NCI-H82 treated with DMSO at 0.1 percent for 48 hours (cell line): ENCODE measurements around the gene F5.

Experiments used
- DNase-seq: peaks from one replicate; lab custom pipeline; 2025; ENCODE audit not compliant: unreplicated experiment; lab: John Stamatoyannopoulos, UW

F5 gene

GRCh38 chr1:169588785-169589485, 2.7 kb upstream of the F5 start:
- DNase-seq: no peak

GRCh38 chr1:169588112-169588511, 1.8 kb upstream of the F5 start:
- no peak for DNase-seq

GRCh38 chr1:169586067-169586394, 250 bp downstream of the F5 start:
- no peak for DNase-seq

- no peak for DNase-seq
Observed at GRCh38 chr1:169585181-169585580, 1.1 kb downstream of the F5 start.

GRCh38 chr1:169584483-169585144, 1.7 kb downstream of the F5 start:
- DNase-seq: no peak

- no peak for DNase-seq
Observed at GRCh38 chr1:169577981-169578738, 8.1 kb downstream of the F5 start.

- no peak for DNase-seq
Observed at GRCh38 chr1:169576935-169577331, 9.3 kb downstream of the F5 start.

- DNase-seq: no peak
Observed at GRCh38 chr1:169576241-169576934, 9.9 kb downstream of the F5 start.

GRCh38 chr1:169574336-169574735, 11.9 kb downstream of the F5 start:
- DNase-seq: no peak

GRCh38 chr1:169572187-169572586, 14.1 kb downstream of the F5 start:
- no peak for DNase-seq

- no peak for DNase-seq
Observed at GRCh38 chr1:169571450-169571849, 14.8 kb downstream of the F5 start.

- no peak for DNase-seq
Observed at GRCh38 chr1:169570172-169570574, 16.1 kb downstream of the F5 start.

GRCh38 chr1:169568497-169568896, 17.8 kb downstream of the F5 start:
- no peak for DNase-seq

- no peak for DNase-seq
Observed at GRCh38 chr1:169565335-169566271, 20.7 kb downstream of the F5 start.

- no peak for DNase-seq
Observed at GRCh38 chr1:169563650-169564049, 22.6 kb downstream of the F5 start.

- no peak for DNase-seq
Observed at GRCh38 chr1:169563019-169563615, 23.2 kb downstream of the F5 start.

- DNase-seq: no peak
Observed at GRCh38 chr1:169561692-169562091, 24.6 kb downstream of the F5 start.

- no peak for DNase-seq
Observed at GRCh38 chr1:169557131-169557530, 29.1 kb downstream of the F5 start.

- DNase-seq: peak; percentile 47
Observed at GRCh38 chr1:169550294-169550693, 36.0 kb downstream of the F5 start.

- DNase-seq: no peak
Observed at GRCh38 chr1:169548282-169548681, 38.0 kb downstream of the F5 start.
